ENCODE results near the gene VAV3.
A peak's percentile ranks its signal among the peaks of the same experiment; 100 is the strongest.

VAV3 gene

GRCh38 chr1:107689733-107690132 lies 275.2 kb downstream of the VAV3 start:
- Histone ChIP-seq H3K4me3 (ENCODE audit: low read length in 2 of 2) (no peak overlapping the region), H2BK12ac (ENCODE audit: low read length) (no peak overlapping the region), H3K18ac (ENCODE audit: low read length) (no peak overlapping the region), H2AK5ac (ENCODE audit: low read depth, low read length) (no peak overlapping the region), H3K9ac (ENCODE audit: low read depth, low read length, poor library complexity) (no peak overlapping the region), H3K14ac (ENCODE audit: low read length) (no peak overlapping the region), H3K79me1 (ENCODE audit: low read depth, low read length) (no peaks in the 10 kb centered on the region), H3K36me3 (replicated peaks in 1 of 2; ENCODE audit: control insufficient read depth in 2 of 2, insufficient read depth in 2 of 2, low read length in 2 of 2) (no peaks in the 10 kb centered on the region), H3K27ac (replicated peaks; ENCODE audit: low read length) (no peak overlapping the region), H2BK15ac (ENCODE audit: low read length) (no peak overlapping the region), H4K8ac (ENCODE audit: low read depth, low read length) (no peak overlapping the region), H2BK5ac (ENCODE audit: low read length) (no peak overlapping the region), H4K91ac (ENCODE audit: low read depth, low read length, poor library complexity) (no peak overlapping the region), H3K27me3 (ENCODE audit: control insufficient read depth in 3 of 3, insufficient read depth in 3 of 3, low read depth in 1 of 3, low read length in 3 of 3) (no peaks in the 10 kb centered on the region), H3K4ac (ENCODE audit: low read length) (no peak overlapping the region), H2AFZ (ENCODE audit: low read length) (no peak overlapping the region), H2BK120ac (ENCODE audit: low read depth, low read length) (no peak overlapping the region), H3K4me2 (ENCODE audit: insufficient read depth, low read length, poor library complexity, severe bottlenecking) (no peak overlapping the region), H3K9me3 (replicated peaks in 1 of 2; ENCODE audit: control insufficient read depth in 2 of 2, insufficient read depth in 1 of 2, low read depth in 1 of 2, low read length in 2 of 2) (no peaks in the 10 kb centered on the region), H3K23ac (ENCODE audit: low read depth, low read length, poor library complexity) (no peak overlapping the region), H3K4me1 (ENCODE audit: control insufficient read depth in 2 of 2, insufficient read depth in 1 of 2, low read depth in 1 of 2, low read length in 2 of 2) (no peaks in the 10 kb centered on the region)
- WGBS, 2 donors (ENCODE audit: extremely low coverage in 2 of 2, insufficient read length in 2 of 2, insufficient replicate concordance in 1 of 2) = no CpG with 5 or more reads among the region's 4 CpGs
- DNase-seq (ENCODE audit: low spot score) = no peak

DNA sequence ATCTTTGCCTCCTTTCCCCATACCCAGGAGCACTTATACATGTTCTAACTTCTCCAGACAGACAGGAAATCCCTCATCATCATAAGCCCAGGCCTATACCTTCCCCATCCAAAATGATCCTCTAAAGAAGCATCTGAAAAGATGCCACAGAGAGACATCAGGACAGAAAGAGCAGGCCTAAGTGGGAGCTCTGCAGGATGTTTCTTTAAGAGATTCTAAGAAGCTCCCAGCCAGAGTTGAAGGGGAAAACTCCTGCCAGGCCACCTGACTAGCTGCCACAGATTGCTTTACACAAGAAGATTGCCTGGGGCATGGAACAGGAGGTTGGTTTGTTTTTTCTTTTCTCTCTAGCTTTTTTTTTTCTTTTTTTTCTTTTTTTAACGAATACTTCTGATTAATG lies 275.8 kb downstream of the VAV3 start:
- Histone ChIP-seq H3K79me1 (ENCODE audit: low read depth, low read length) (no peaks in the 10 kb centered on the region), H2AFZ (ENCODE audit: low read length) (peak overlapping the region; percentile 35), H4K8ac (ENCODE audit: low read depth, low read length) (no peak overlapping the region), H2BK120ac (ENCODE audit: low read depth, low read length) (no peak overlapping the region), H3K27ac (replicated peaks; ENCODE audit: low read length) (no peak overlapping the region), H3K9me3 (replicated peaks in 1 of 2; ENCODE audit: control insufficient read depth in 2 of 2, insufficient read depth in 1 of 2, low read depth in 1 of 2, low read length in 2 of 2) (no peaks in the 10 kb centered on the region), H3K9ac (ENCODE audit: low read depth, low read length, poor library complexity) (no peak overlapping the region), H2BK15ac (ENCODE audit: low read length) (no peak overlapping the region), H4K91ac (ENCODE audit: low read depth, low read length, poor library complexity) (no peak overlapping the region), H3K4ac (ENCODE audit: low read length) (no peak overlapping the region), H3K14ac (ENCODE audit: low read length) (no peak overlapping the region), H3K4me1 (ENCODE audit: control insufficient read depth in 2 of 2, insufficient read depth in 1 of 2, low read depth in 1 of 2, low read length in 2 of 2) (no peaks in the 10 kb centered on the region), H3K4me2 (ENCODE audit: insufficient read depth, low read length, poor library complexity, severe bottlenecking) (no peak overlapping the region), H2BK12ac (ENCODE audit: low read length) (no peak overlapping the region), H2BK5ac (ENCODE audit: low read length) (no peak overlapping the region), H2AK5ac (ENCODE audit: low read depth, low read length) (no peak overlapping the region), H3K36me3 (replicated peaks in 1 of 2; ENCODE audit: control insufficient read depth in 2 of 2, insufficient read depth in 2 of 2, low read length in 2 of 2) (no peaks in the 10 kb centered on the region), H3K18ac (ENCODE audit: low read length) (no peak overlapping the region), H3K23ac (ENCODE audit: low read depth, low read length, poor library complexity) (no peak overlapping the region), H3K4me3 (ENCODE audit: low read length in 2 of 2) (no peak overlapping the region), H3K27me3 (ENCODE audit: control insufficient read depth in 3 of 3, insufficient read depth in 3 of 3, low read depth in 1 of 3, low read length in 3 of 3) (no peaks in the 10 kb centered on the region)
- no peak for DNase-seq (ENCODE audit: low spot score)
- no CpG with 5 or more reads among the region's 1 CpG for WGBS, 2 donors (ENCODE audit: extremely low coverage in 2 of 2, insufficient read length in 2 of 2, insufficient replicate concordance in 1 of 2)

DNA sequence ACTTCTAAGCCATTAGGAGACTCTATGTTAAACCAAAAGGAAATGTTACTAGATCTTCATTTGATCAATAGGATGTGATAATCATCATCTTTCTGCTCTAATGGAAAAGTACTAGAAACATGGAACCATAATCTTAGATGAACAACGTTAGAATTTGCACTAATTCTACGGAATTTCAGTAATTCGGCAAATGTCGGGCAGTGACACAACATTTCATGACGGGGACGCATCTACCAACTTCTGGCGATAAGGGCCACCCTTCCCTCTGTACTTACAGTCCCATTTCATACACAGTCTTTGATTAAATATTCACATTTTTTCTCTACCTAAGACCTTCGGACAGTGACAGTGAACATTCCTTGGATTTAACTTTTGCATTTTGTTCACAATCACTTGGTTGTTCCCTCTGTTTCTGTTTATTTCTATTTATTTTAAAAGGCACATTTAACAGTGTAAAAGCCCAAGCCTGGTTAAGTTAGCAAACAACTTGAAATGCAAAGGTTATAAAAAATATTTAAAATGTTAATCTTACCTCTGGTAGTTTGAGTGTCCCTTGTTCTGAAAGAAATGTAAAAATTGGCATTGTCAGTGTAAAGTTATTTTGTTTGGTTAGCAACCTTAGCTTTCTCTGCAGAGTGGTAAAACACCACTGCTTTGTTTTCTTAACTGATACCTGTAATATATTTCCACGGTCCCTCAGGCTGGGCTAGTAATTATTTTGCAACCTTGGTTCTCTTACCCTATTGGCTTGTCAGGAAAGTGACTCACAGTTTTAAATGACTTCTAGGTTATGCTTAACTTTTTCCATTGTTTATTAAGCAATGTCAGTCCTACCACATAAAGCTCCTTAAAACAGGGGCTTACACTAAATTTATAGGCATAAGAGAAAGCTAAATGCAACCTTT lies 276.9 kb downstream of the VAV3 start:
- Histone ChIP-seq H3K4me2 (ENCODE audit: insufficient read depth, low read length, poor library complexity, severe bottlenecking) (no peak overlapping the region), H3K27me3 (ENCODE audit: control insufficient read depth in 3 of 3, insufficient read depth in 3 of 3, low read depth in 1 of 3, low read length in 3 of 3) (no peaks in the 10 kb centered on the region), H2BK12ac (ENCODE audit: low read length) (no peak overlapping the region), H2BK5ac (ENCODE audit: low read length) (no peak overlapping the region), H2BK120ac (ENCODE audit: low read depth, low read length) (no peak overlapping the region), H3K27ac (replicated peaks; ENCODE audit: low read length) (no peak overlapping the region), H3K4me1 (ENCODE audit: control insufficient read depth in 2 of 2, insufficient read depth in 1 of 2, low read depth in 1 of 2, low read length in 2 of 2) (no peaks in the 10 kb centered on the region), H2AK5ac (ENCODE audit: low read depth, low read length) (no peak overlapping the region), H3K36me3 (replicated peaks in 1 of 2; ENCODE audit: control insufficient read depth in 2 of 2, insufficient read depth in 2 of 2, low read length in 2 of 2) (no peaks in the 10 kb centered on the region), H4K8ac (ENCODE audit: low read depth, low read length) (no peak overlapping the region), H3K9me3 (replicated peaks in 1 of 2; ENCODE audit: control insufficient read depth in 2 of 2, insufficient read depth in 1 of 2, low read depth in 1 of 2, low read length in 2 of 2) (no peaks in the 10 kb centered on the region), H3K18ac (ENCODE audit: low read length) (no peak overlapping the region), H4K91ac (ENCODE audit: low read depth, low read length, poor library complexity) (no peak overlapping the region), H3K14ac (ENCODE audit: low read length) (no peak overlapping the region), H3K23ac (ENCODE audit: low read depth, low read length, poor library complexity) (no peak overlapping the region), H3K4ac (ENCODE audit: low read length) (no peak overlapping the region), H2AFZ (ENCODE audit: low read length) (no peak overlapping the region), H2BK15ac (ENCODE audit: low read length) (no peak overlapping the region), H3K9ac (ENCODE audit: low read depth, low read length, poor library complexity) (no peak overlapping the region), H3K79me1 (ENCODE audit: low read depth, low read length) (no peaks in the 10 kb centered on the region), H3K4me3 (ENCODE audit: low read length in 2 of 2) (no peak overlapping the region)
- WGBS, 2 donors (ENCODE audit: extremely low coverage in 2 of 2, insufficient read length in 2 of 2, insufficient replicate concordance in 1 of 2) = no CpG with 5 or more reads among the region's 9 CpGs
- DNase-seq (ENCODE audit: low spot score) = no peak

GRCh38 chr1:107683683-107684082 lies 281.3 kb downstream of the VAV3 start:
- no peak for DNase-seq (ENCODE audit: low spot score)
- no peak overlapping the region for H4K91ac ChIP-seq (ENCODE audit: low read depth, low read length, poor library complexity)
- H3K36me3 ChIP-seq (replicated peaks in 1 of 2; ENCODE audit: control insufficient read depth in 2 of 2, insufficient read depth in 2 of 2, low read length in 2 of 2) = no peaks in the 10 kb centered on the region
- no peak overlapping the region for H4K8ac ChIP-seq (ENCODE audit: low read depth, low read length)
- no peaks in the 10 kb centered on the region for H3K4me1 ChIP-seq (ENCODE audit: control insufficient read depth in 2 of 2, insufficient read depth in 1 of 2, low read depth in 1 of 2, low read length in 2 of 2)
- no peak overlapping the region for H3K4me2 ChIP-seq (ENCODE audit: insufficient read depth, low read length, poor library complexity, severe bottlenecking)
- H3K14ac ChIP-seq (ENCODE audit: low read length) = no peak overlapping the region
- no peak overlapping the region for H3K23ac ChIP-seq (ENCODE audit: low read depth, low read length, poor library complexity)
- no peak overlapping the region for H3K9ac ChIP-seq (ENCODE audit: low read depth, low read length, poor library complexity)
- H3K79me1 ChIP-seq (ENCODE audit: low read depth, low read length) = no peaks in the 10 kb centered on the region
- no peak overlapping the region for H2BK12ac ChIP-seq (ENCODE audit: low read length)
- no peaks in the 10 kb centered on the region for H3K27me3 ChIP-seq (ENCODE audit: control insufficient read depth in 3 of 3, insufficient read depth in 3 of 3, low read depth in 1 of 3, low read length in 3 of 3)
- WGBS, 2 donors (ENCODE audit: extremely low coverage in 2 of 2, insufficient read length in 2 of 2, insufficient replicate concordance in 1 of 2) = no CpG with 5 or more reads among the region's 2 CpGs
- H3K27ac ChIP-seq (replicated peaks; ENCODE audit: low read length) = no peak overlapping the region
- H2AFZ ChIP-seq (ENCODE audit: low read length) = no peak overlapping the region
- H3K4me3 ChIP-seq (ENCODE audit: low read length in 2 of 2) = no peak overlapping the region
- H2AK5ac ChIP-seq (ENCODE audit: low read depth, low read length) = no peak overlapping the region
- no peak overlapping the region for H3K18ac ChIP-seq (ENCODE audit: low read length)
- no peaks in the 10 kb centered on the region for H3K9me3 ChIP-seq (replicated peaks in 1 of 2; ENCODE audit: control insufficient read depth in 2 of 2, insufficient read depth in 1 of 2, low read depth in 1 of 2, low read length in 2 of 2)
- no peak overlapping the region for H2BK15ac ChIP-seq (ENCODE audit: low read length)
- no peak overlapping the region for H2BK120ac ChIP-seq (ENCODE audit: low read depth, low read length)
- H3K4ac ChIP-seq (ENCODE audit: low read length) = no peak overlapping the region
- H2BK5ac ChIP-seq (ENCODE audit: low read length) = no peak overlapping the region
